GM10266 (cell line): ENCODE measurements around the gene MRPS10.

Experiments
- DNase-seq: peaks from one replicate; pipeline ENCODE4 v3.0.0; 2012; ENCODE audit errors: extremely low spot score
- TF ChIP-seq, protein P1 (sequence below): IDR thresholded peaks from 2 replicates; pipeline ENCODE4 v1.5.1; 2012; ENCODE audit warnings: mild to moderate bottlenecking, low read depth; ENCODE audit not compliant: control insufficient read depth, insufficient read depth; ENCODE audit errors: missing control alignments

The MRPS10 gene

DNA sequence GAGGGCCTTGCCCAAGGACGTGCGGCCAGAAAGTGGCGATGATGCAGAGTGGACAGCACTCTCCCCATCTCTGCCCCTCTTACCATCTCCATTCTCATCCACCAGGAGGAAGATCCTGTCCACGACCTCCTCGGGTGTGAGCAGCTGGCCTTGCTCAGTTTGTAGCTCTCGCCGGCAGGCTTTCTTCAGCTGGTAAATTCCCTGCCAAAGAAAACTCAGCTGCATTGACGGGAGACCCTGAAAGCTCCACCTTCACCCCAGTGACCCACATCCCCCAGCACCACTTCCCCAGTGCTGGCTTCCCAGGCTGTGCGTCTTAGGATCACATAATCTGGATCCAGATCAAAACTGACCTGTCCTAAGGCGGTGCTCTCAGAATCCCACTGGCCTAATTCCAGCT is 32.1 kb downstream of the MRPS10 start:
- DNase-seq: no peak
- TF ChIP-seq, protein P1, sequence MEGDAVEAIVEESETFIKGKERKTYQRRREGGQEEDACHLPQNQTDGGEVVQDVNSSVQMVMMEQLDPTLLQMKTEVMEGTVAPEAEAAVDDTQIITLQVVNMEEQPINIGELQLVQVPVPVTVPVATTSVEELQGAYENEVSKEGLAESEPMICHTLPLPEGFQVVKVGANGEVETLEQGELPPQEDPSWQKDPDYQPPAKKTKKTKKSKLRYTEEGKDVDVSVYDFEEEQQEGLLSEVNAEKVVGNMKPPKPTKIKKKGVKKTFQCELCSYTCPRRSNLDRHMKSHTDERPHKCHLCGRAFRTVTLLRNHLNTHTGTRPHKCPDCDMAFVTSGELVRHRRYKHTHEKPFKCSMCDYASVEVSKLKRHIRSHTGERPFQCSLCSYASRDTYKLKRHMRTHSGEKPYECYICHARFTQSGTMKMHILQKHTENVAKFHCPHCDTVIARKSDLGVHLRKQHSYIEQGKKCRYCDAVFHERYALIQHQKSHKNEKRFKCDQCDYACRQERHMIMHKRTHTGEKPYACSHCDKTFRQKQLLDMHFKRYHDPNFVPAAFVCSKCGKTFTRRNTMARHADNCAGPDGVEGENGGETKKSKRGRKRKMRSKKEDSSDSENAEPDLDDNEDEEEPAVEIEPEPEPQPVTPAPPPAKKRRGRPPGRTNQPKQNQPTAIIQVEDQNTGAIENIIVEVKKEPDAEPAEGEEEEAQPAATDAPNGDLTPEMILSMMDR: no peak

DNA sequence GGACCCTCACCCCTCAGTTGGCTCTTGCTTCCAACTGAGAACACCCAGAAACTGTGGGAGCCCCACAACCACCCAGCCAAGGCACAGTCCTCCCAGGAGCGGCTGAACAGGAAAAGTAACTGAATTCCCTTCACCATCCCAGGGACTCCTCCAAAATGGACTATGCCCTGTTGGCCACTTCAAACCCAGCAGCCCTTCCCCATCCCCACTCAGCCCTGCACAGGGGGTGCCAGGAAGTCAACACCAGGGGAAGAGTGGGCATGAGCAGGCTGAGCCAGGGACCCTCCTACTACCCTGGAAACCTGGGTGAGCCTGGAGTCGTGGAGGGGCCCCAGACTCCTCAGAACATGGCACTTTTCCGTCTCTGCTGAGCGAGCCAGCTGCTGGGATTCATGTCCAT is 33.2 kb downstream of the MRPS10 start:
- TF ChIP-seq, protein P1: no peak
- no peak for DNase-seq

DNA sequence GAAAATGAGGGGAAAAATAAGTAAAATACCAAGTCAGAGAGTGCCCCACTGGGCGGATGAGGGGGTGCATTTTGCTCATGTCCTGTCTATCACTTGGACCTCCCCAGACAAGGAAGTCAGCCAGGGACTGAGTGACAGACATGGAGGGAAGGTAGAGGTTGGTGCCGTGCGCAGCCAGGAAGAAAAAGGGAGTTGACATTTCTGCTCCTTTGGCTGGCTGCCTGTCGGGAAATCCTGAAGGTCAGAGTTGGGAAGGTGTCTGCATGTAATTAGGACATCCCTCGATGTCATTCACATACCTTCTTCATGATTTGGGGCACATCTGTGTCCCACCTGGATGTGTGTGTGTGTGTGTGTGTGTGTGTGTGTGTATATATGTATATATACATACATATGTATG is 35.6 kb downstream of the MRPS10 start:
- DNase-seq: no peak
- TF ChIP-seq, protein P1: no peak

DNA sequence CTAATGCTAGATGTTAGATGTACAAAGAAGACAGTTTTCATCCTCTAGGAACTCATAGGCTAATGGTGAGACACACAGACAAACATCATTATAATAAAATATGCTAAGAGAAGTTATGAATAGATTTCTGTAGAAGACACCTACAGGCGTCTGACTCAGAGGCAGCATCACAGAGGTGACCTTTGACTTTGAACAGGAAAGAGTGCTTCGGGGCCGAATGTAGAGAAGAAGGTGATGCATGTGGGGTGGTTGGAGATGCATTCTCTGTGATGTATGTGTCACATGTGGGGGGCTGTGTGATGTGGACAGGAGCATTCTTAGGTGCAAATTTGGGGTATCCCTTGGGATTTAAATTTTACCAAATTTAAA is 37.7 kb downstream of the MRPS10 start:
- TF ChIP-seq, protein P1: no peak
- DNase-seq: no peak

DNA sequence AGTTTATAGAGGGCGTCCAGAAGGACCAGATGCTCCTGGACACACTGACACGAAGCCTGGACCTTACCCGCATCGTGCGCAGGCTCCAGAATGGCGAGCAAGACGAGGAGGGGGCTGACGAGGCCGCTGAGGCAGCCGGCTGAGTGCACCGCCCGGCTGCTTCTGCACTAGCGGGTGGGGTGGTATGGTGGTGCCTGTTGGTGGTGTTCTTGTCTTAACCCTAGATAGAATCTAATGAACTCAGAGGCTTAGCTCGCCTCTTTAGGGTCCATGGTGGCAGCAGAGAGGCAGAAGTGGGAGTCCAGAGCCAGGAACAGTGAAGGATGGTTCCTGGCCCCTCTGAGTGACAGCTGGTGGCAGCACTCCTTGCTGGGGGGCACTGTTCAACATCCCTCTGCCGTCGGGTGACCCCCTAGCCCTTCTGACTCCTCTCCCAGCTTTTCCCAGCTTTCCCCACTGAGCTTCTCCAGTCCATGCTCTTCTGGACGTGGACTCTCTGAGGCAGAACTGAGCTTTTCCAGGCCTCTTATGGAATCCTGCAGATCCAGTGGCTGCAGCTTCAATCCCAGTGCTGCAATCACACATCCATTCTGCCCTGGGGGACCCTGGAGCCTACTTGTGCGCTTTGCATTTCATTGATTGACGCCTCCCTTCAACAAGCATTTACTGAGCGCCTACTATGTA is 38.3 kb downstream of the MRPS10 start:
- no peak for DNase-seq

DNA sequence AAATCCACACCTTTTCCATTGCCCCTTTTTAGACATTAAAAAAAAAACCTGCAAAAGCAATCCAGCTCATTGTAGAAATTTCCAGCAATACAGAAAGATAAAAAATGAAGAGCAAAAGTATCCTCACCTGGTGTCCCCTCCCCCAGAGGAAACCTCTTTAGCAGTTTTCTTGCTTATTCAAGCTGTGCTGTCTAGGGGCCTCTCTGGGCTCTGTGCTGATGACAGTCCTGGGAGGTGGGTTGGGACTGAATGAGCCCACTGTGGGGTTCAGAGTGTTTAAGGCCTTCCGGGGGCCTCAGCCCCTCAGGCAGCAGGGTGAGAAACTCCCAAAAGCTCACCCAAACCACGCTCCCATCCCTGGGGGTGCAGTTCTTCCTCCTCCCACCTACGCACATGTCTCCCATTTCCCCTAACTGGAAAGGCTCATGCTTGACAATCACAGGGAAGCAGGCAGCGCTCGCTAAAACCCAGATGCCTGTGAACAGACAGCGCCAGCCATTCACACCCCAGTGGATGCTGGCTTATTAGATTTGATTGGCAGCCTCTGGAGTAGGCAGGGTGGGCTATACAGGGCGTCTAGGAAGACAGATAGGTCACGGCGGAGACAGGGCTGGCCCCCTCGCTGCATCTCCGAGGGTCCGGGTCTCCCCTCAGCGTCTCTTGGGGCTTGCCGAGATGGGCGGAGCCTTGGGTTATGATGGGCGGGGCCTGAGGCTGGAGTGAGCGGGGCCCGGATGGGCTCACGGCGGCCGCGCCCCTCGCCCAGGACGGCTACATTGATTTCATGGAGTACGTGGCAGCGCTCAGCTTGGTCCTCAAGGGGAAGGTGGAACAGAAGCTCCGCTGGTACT is 39.9 kb downstream of the MRPS10 start:
- DNase-seq: no peak

More for the DNA sequence above, 38.3 kb downstream of the MRPS10 start:
- TF ChIP-seq, protein P1: no peak

More for the DNA sequence above, 39.9 kb downstream of the MRPS10 start:
- TF ChIP-seq, protein P1: no peak
